SHP77 (cell line): ENCODE measurements around the gene HOXD3.

Source experiments
- DNase-seq, 2 experiments: peaks; one replicate each; lab custom pipeline; 2025; lab: John Stamatoyannopoulos, UW

Gene HOXD3

DNA sequence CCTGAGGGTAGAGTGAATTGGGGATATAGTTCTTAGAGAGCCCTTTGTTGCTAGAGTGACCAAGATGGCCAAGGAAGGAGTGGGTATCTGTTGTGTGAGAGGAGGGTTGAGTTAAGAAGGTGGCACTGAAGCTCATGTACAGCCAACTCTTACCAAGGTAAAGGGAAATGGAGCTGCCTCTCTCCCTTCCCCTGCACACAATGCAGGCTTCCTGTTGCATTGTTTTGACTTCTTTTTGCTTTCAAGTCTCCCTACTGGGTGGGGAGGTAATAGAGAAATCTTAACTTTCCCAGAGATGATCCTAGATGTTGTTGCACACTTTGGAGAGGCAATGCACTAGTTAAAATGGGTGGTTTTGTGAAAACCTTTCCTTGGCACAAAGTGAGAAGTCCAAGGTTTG is 55.2 kb downstream of the HOXD3 start:
- DNase-seq = no peak

DNA sequence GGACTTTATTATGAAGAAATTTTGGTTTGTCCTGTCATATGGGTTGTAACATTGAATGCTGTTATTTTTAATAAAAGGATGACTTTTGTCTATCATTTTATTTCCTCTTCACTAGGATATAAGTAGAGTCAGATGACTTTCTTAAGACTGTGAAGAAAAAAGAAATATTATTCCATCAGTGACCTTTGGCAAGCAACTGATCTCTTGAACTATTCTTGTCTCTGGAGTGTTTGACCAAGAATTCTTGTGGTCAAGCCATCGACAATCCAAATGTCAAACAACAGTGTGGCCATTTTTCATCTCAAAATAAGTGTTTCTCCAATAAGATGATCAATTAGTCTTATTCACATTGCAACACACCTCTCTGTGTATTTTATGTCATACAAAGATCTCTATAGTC is 56.3 kb downstream of the HOXD3 start:
- no peak for DNase-seq
